ENCODE results near the gene AGAP4. TPM values are rescaled to one million over a fixed set of nuclear protein-coding genes. Genes with fewer than 3 reads are reported as not detected.
"Not testable (repeated sequence)": the region's sequence is repeated elsewhere in the genome, so short reads cannot be mapped to it uniquely, and the experiment has no call there.

AGAP4 gene
- total RNA-seq, 1 experiment from 2014 or later: 31.4 TPM

DNA sequence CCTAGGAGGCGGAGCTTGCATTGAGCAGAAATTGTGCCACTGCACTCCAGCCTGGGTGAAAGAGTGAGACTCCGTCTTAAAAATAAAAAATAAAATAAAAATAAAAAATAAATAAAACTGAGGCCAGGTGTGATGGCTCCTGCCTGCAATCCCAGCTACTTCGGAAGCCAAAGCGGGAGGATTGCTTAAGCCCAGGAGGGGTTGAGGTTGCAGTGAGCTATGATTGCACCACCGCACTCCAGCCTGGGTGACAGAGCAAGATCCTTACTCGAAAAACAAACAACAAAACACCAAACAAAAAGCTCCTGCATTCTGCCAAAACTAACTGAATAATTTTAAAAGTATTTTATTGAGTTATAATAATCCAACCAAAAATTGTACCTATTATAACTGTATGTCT lies 36.2 kb downstream of the AGAP4 start:
- ChIA-PET POLR2A (ENCODE audit: unreplicated experiment) (no interaction called here), CTCF (no interaction called here)
- TF ChIP-seq EZH2 (IDR thresholded peaks at IDR 0.05; ENCODE audit: low read depth): no peak
- TF ChIP-seq, protein P1, sequence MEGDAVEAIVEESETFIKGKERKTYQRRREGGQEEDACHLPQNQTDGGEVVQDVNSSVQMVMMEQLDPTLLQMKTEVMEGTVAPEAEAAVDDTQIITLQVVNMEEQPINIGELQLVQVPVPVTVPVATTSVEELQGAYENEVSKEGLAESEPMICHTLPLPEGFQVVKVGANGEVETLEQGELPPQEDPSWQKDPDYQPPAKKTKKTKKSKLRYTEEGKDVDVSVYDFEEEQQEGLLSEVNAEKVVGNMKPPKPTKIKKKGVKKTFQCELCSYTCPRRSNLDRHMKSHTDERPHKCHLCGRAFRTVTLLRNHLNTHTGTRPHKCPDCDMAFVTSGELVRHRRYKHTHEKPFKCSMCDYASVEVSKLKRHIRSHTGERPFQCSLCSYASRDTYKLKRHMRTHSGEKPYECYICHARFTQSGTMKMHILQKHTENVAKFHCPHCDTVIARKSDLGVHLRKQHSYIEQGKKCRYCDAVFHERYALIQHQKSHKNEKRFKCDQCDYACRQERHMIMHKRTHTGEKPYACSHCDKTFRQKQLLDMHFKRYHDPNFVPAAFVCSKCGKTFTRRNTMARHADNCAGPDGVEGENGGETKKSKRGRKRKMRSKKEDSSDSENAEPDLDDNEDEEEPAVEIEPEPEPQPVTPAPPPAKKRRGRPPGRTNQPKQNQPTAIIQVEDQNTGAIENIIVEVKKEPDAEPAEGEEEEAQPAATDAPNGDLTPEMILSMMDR (conservative IDR thresholded peaks at IDR 0.05): no peak
- H3F3A ChIP-seq (ENCODE audit: insufficient read depth, low read depth): no peaks in the 10 kb centered on the region
- H3K36me3 ChIP-seq (ENCODE audit: low read depth): no peaks in the 10 kb centered on the region
- no peaks in the 10 kb centered on the region for H3K9me3 ChIP-seq (ENCODE audit: insufficient read depth, low read depth)
- H4K20me1 ChIP-seq (ENCODE audit: insufficient read depth): no peaks in the 10 kb centered on the region
- no peaks in the 10 kb centered on the region for H3K4me1 ChIP-seq (replicated peaks; ENCODE audit: insufficient read depth)
- no peak for DNase-seq
- H3K4me2 ChIP-seq: no peak overlapping the region
- no peaks in the 10 kb centered on the region for H3K9me2 ChIP-seq (ENCODE audit: insufficient read depth)
- no TSS peak for BruUV-seq (replicated peaks)
- no peak overlapping the region for H2AFZ ChIP-seq
- no peak overlapping the region for H3K4me3 ChIP-seq
- no peaks in the 10 kb centered on the region for H3K79me2 ChIP-seq (ENCODE audit: low read depth)
- intact Hi-C loops (cut with micrococcal nuclease; ENCODE audit: unreplicated experiment): loop anchor here (10.0 kb wide), 1 partner anchor 506 kb away; no protein-coding TSS in a partner anchor
- peaks cover 13% of the 10 kb centered on the region for H3K27me3 ChIP-seq (ENCODE audit: insufficient read depth, low read depth)
- no peak overlapping the region for H3K27ac ChIP-seq

DNA sequence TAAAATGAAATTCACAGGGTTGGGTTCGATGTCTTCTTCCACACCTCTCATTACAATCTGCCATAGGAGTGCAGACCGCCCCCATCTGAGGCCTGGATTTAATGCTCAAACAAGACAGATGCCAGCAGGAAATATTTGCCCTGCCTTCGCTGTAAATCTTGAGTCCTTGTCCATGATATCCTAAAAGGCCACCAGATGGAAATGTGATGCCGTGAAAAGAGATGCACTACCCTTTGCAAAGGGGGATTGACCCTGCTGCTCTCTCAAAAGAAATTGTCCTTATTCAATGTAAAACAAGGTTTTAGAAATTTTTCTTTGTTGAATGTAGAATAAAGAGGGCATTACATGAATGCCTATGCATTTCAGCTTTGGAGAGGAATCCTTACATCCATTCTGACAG lies 37.5 kb downstream of the AGAP4 start:
- Histone ChIP-seq H3K27me3 (ENCODE audit: insufficient read depth, low read depth) (peaks cover 21% of the 10 kb centered on the region), H3K4me2 (no peak overlapping the region), H4K20me1 (ENCODE audit: insufficient read depth) (no peaks in the 10 kb centered on the region), H3K9me3 (ENCODE audit: insufficient read depth, low read depth) (no peaks in the 10 kb centered on the region), H3K4me3 (no peak overlapping the region), H3K27ac (no peak overlapping the region), H3K9me2 (ENCODE audit: insufficient read depth) (no peaks in the 10 kb centered on the region), H3F3A (ENCODE audit: insufficient read depth, low read depth) (no peaks in the 10 kb centered on the region), H2AFZ (no peak overlapping the region), H3K36me3 (ENCODE audit: low read depth) (no peaks in the 10 kb centered on the region), H3K4me1 (replicated peaks; ENCODE audit: insufficient read depth) (no peaks in the 10 kb centered on the region), H3K79me2 (ENCODE audit: low read depth) (no peaks in the 10 kb centered on the region)
- ChIA-PET POLR2A (ENCODE audit: unreplicated experiment) (no interaction called here), CTCF (no interaction called here)
- TF ChIP-seq EZH2 (IDR thresholded peaks at IDR 0.05; ENCODE audit: low read depth): no peak
- TF ChIP-seq, protein P1 (conservative IDR thresholded peaks at IDR 0.05): 0 out of 2 replicates have a peak, but pooled peaks have one; percentile 32
- no peak for DNase-seq
- intact Hi-C loops (cut with micrococcal nuclease; ENCODE audit: unreplicated experiment): loop anchor here (10.0 kb wide), 1 partner anchor 505 kb away; no protein-coding TSS in a partner anchor
- no TSS peak for BruUV-seq (replicated peaks)

DNA sequence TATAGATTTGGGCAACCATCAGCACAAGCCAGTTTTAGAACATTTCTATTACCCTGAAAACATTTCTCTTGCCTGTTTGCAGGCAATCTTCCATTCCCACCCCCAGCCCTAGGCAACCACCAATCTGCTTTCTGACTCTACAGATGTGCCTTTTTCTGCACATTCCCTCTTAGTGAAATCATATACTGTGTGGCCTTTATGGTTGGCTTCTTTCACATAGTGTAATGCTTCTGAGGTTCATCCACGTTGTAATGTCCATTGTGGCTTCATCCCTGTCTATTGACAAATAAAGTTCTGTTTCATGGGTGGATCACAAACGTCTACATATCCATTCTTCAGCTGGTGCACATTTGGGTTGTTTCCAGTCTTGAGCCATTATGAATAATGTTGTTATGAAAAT lies 42.3 kb downstream of the AGAP4 start:
- CTCF ChIA-PET; H3K4me3 ChIP-seq; H4K20me1 ChIP-seq (ENCODE audit: insufficient read depth); H3K9me2 ChIP-seq (ENCODE audit: insufficient read depth); BruUV-seq (replicated peaks); H3K36me3 ChIP-seq (ENCODE audit: low read depth); H3K9me3 ChIP-seq (ENCODE audit: insufficient read depth, low read depth); intact Hi-C loops (cut with micrococcal nuclease; ENCODE audit: unreplicated experiment); DNase-seq; H3F3A ChIP-seq (ENCODE audit: insufficient read depth, low read depth); POLR2A ChIA-PET (ENCODE audit: unreplicated experiment); H3K79me2 ChIP-seq (ENCODE audit: low read depth); H2AFZ ChIP-seq; H3K27ac ChIP-seq; H3K4me2 ChIP-seq: not testable (repeated sequence)
- peaks cover 27% of the 10 kb centered on the region for H3K27me3 ChIP-seq (ENCODE audit: insufficient read depth, low read depth)
- H3K4me1 ChIP-seq (replicated peaks; ENCODE audit: insufficient read depth): peaks cover 13% of the 10 kb centered on the region

DNA sequence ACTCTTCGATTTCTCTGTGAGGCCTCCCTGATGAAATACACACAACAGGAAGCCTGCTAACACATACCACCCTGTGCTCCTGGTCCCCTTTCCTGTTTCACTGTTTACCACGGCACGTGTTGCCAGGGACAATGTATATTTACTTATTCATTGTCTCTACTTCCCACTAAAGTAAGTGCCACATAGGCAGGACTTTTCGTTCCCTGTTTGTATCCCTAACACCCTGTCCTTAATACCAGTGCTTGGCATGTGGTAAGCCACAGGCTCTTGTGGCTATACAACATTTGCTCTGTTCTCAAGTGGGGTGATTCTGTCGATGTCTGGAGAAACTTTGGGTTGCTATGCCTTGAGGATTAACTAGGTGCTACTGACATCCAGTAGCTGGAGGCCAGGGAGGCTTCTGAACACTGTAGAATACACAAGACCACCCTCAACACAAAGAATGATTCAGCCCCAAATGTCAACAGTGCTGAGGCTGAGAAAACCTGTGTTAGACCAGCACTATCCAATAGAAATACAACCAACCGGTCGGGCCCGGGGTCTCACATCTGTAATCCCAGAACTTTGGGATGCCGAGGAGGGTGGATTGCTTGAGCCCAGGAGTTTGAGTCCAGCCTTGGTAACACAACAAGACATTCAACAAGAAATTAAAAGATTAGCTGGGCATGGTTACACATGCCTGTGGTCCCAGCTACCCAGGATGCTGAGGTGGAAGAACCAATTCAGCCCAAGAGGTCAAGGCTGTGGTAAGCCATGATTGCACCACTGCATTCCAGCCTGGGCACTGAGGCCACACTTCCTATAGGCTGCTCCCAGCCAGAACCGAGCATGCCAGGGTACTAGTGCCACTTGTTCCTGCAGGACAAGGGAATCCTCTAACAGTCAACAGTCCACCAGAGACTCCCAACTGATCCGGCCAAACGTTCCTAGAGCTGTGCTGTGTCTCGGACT lies 44.0 kb downstream of the AGAP4 start:
- peaks cover 28% of the 10 kb centered on the region for H3K27me3 ChIP-seq (ENCODE audit: insufficient read depth, low read depth)
- not testable (repeated sequence) for H2AFZ ChIP-seq; BruUV-seq (replicated peaks)

DNA sequence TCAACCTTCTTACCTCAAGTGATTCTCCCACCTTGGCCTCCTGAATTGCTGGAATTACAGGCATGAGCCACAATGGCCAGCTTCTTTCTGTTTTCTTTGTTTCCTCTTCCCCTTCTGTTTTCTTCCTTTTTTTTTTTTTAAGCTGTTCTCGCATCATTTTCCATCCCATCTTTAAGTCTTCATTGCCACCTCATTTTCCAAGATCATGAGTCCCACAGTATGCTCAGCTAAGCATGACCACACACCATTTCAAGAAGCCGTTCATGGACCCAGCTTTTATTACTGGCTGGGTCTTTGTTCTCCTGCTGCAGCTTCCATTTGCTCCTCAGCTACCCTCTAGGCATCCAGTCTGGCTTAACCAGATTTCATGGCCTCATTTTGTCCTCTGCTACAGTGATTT lies 52.5 kb downstream of the AGAP4 start:
- H2AFZ ChIP-seq: not testable (repeated sequence)

More for the DNA sequence above, 44.0 kb downstream of the AGAP4 start:
- H3K4me3 ChIP-seq; H3K79me2 ChIP-seq (ENCODE audit: low read depth); intact Hi-C loops (cut with micrococcal nuclease; ENCODE audit: unreplicated experiment); POLR2A ChIA-PET (ENCODE audit: unreplicated experiment); CTCF ChIA-PET; H4K20me1 ChIP-seq (ENCODE audit: insufficient read depth); H3K27ac ChIP-seq; H3F3A ChIP-seq (ENCODE audit: insufficient read depth, low read depth); H3K36me3 ChIP-seq (ENCODE audit: low read depth); H3K9me3 ChIP-seq (ENCODE audit: insufficient read depth, low read depth); H3K9me2 ChIP-seq (ENCODE audit: insufficient read depth): not testable (repeated sequence)
- DNase-seq: peak; percentile 75 to 83
- H3K4me1 ChIP-seq (replicated peaks; ENCODE audit: insufficient read depth): peaks cover 13% of the 10 kb centered on the region
- peak overlapping the region; percentile 16; the same call in 1 of the 2 replicates for H3K4me2 ChIP-seq

More for the DNA sequence above, 52.5 kb downstream of the AGAP4 start:
- H3K27me3 ChIP-seq (ENCODE audit: insufficient read depth, low read depth); POLR2A ChIA-PET (ENCODE audit: unreplicated experiment); H3K4me3 ChIP-seq; BruUV-seq (replicated peaks); H3F3A ChIP-seq (ENCODE audit: insufficient read depth, low read depth); H3K36me3 ChIP-seq (ENCODE audit: low read depth); H3K4me2 ChIP-seq; H3K27ac ChIP-seq; H3K9me2 ChIP-seq (ENCODE audit: insufficient read depth); H3K79me2 ChIP-seq (ENCODE audit: low read depth); intact Hi-C loops (cut with micrococcal nuclease; ENCODE audit: unreplicated experiment); H3K4me1 ChIP-seq (replicated peaks; ENCODE audit: insufficient read depth); H4K20me1 ChIP-seq (ENCODE audit: insufficient read depth); CTCF ChIA-PET; DNase-seq; H3K9me3 ChIP-seq (ENCODE audit: insufficient read depth, low read depth): not testable (repeated sequence)
